ENCODE data around the gene DDAH1. TPM values are rescaled to one million over a fixed set of nuclear protein-coding genes. Genes with fewer than 3 reads are reported as not detected.

Gene DDAH1
- total RNA-seq, 1 experiment from 2014 or later: 36.3 TPM

DNA sequence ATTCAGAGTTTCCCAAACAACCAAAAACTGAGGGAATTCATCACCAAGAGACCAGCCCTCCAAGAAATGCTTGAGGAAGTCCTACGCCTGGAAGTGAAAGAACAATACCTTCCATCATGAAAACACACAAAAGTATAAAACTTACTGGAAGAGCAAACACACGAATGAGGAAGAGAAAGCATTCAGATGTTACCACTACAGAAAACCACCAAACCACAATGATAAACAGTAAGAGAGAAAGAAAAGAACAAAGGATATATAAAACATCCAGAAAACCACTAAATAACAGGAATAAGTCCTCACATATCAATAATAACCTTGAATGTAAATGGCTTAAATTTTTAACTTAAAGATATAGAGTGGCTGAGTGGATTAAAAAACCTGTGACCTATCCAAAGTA, 130.0 kb downstream of the DDAH1 start:
- H3K79me1 ChIP-seq (ENCODE audit: insufficient read depth, low read depth, low read length, poor library complexity, severe bottlenecking): no peaks in the 10 kb centered on the region
- no peak overlapping the region for H2BK15ac ChIP-seq (ENCODE audit: low read depth, low read length)
- TF ChIP-seq, protein P1, sequence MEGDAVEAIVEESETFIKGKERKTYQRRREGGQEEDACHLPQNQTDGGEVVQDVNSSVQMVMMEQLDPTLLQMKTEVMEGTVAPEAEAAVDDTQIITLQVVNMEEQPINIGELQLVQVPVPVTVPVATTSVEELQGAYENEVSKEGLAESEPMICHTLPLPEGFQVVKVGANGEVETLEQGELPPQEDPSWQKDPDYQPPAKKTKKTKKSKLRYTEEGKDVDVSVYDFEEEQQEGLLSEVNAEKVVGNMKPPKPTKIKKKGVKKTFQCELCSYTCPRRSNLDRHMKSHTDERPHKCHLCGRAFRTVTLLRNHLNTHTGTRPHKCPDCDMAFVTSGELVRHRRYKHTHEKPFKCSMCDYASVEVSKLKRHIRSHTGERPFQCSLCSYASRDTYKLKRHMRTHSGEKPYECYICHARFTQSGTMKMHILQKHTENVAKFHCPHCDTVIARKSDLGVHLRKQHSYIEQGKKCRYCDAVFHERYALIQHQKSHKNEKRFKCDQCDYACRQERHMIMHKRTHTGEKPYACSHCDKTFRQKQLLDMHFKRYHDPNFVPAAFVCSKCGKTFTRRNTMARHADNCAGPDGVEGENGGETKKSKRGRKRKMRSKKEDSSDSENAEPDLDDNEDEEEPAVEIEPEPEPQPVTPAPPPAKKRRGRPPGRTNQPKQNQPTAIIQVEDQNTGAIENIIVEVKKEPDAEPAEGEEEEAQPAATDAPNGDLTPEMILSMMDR (conservative IDR thresholded peaks at IDR 0.05): no peak
- H3K9me3 Mint-ChIP-seq: peaks cover 0 to 12% of the 10 kb centered on the region in 2 experiments; a peak in 2 of 5 replicates
- WGBS (ENCODE audit: extremely low coverage, insufficient read length, low lambda C conversion rate): no CpG with 5 or more reads among the region's 2 CpGs
- peaks cover 4% of the 10 kb centered on the region; the same call in 1 of the 2 replicates for H3K79me2 ChIP-seq (ENCODE audit: insufficient read depth, low read length)
- no peaks in the 10 kb centered on the region for H3K9me3 ChIP-seq (ENCODE audit: control insufficient read depth, low read depth, low read length)
- H3K27ac Mint-ChIP-seq: no peak overlapping the region
- no peak overlapping the region for H3K9ac ChIP-seq (ENCODE audit: extremely low read depth, insufficient read length, low read length)
- no peak overlapping the region for H2BK5ac ChIP-seq (ENCODE audit: insufficient read length, low read length)
- no peak overlapping the region for H3K4me2 ChIP-seq (ENCODE audit: insufficient read depth, insufficient read length, low read length)
- H2AK5ac ChIP-seq (ENCODE audit: insufficient read length, low read length): no peak overlapping the region
- no peak overlapping the region for H2BK120ac ChIP-seq (ENCODE audit: low read depth, low read length, poor library complexity, severe bottlenecking)
- H2BK20ac ChIP-seq (ENCODE audit: low read depth, low read length, poor library complexity, severe bottlenecking): no peak overlapping the region
- H3K4me1 Mint-ChIP-seq: peaks cover 17 to 21% of the 10 kb centered on the region in 2 experiments
- no peak overlapping the region for H2BK12ac ChIP-seq (ENCODE audit: insufficient read length, low read depth, low read length)
- no peak overlapping the region for H3T11ph ChIP-seq (ENCODE audit: low read length)
- no peaks in the 10 kb centered on the region for H3K27me3 Mint-ChIP-seq (ENCODE audit: low read depth)
- no peak overlapping the region for H4K5ac ChIP-seq (ENCODE audit: insufficient read length, low read depth, low read length)
- H3K23ac ChIP-seq (ENCODE audit: insufficient read length, low read depth, low read length): no peak overlapping the region
- no peak overlapping the region for H3K18ac ChIP-seq (ENCODE audit: insufficient read length, low read depth, low read length)
- H4K20me1 ChIP-seq (ENCODE audit: control insufficient read depth, insufficient read depth, insufficient read length): no peaks in the 10 kb centered on the region
- H3K56ac ChIP-seq (ENCODE audit: insufficient read length, low read depth, low read length): no peak overlapping the region
- H3K4ac ChIP-seq (ENCODE audit: low read depth, low read length): no peak overlapping the region
- H2AFZ ChIP-seq (ENCODE audit: low read length): no peak overlapping the region
- no peak overlapping the region for H3K14ac ChIP-seq (ENCODE audit: insufficient read depth, low read length)
- no peak overlapping the region for H4K8ac ChIP-seq (replicated peaks; ENCODE audit: insufficient read length, low read depth, low read length)
- H3K4me1 ChIP-seq (ENCODE audit: insufficient read depth, low read length): peaks cover 8% of the 10 kb centered on the region; the same call in 1 of the 2 replicates
- H3K36me3 Mint-ChIP-seq (ENCODE audit: insufficient read depth in 1 of 3, low read depth in 3 of 3): peaks cover 0 to 7% (median 0%) of the 10 kb centered on the region in 3 experiments; a peak in 3 of 7 replicates
- no peak overlapping the region for H4K91ac ChIP-seq (ENCODE audit: insufficient read length, low read depth, low read length)
- H3K4me3 Mint-ChIP-seq: no peak overlapping the region
- no peak overlapping the region for H3K27ac ChIP-seq (ENCODE audit: insufficient read length, low read depth, low read length)
- no peaks in the 10 kb centered on the region for H3K23me2 ChIP-seq (ENCODE audit: insufficient read length, low read depth, low read length, poor library complexity, severe bottlenecking)
- H3K27me3 ChIP-seq (ENCODE audit: insufficient read depth, low read length): no peaks in the 10 kb centered on the region
- no peak for DNase-seq

All from H9 (cell line).